ENCODE data around the gene TTLL11. TPM values are rescaled to one million over a fixed set of nuclear protein-coding genes. Genes with fewer than 3 reads are reported as not detected.

Gene TTLL11
- total and polyA plus RNA-seq, 2 of the 8 experiments (the other 6 are each of a cell fraction or from before 2014, with no cell fraction given), result 0.56 to 0.80 TPM

DNA sequence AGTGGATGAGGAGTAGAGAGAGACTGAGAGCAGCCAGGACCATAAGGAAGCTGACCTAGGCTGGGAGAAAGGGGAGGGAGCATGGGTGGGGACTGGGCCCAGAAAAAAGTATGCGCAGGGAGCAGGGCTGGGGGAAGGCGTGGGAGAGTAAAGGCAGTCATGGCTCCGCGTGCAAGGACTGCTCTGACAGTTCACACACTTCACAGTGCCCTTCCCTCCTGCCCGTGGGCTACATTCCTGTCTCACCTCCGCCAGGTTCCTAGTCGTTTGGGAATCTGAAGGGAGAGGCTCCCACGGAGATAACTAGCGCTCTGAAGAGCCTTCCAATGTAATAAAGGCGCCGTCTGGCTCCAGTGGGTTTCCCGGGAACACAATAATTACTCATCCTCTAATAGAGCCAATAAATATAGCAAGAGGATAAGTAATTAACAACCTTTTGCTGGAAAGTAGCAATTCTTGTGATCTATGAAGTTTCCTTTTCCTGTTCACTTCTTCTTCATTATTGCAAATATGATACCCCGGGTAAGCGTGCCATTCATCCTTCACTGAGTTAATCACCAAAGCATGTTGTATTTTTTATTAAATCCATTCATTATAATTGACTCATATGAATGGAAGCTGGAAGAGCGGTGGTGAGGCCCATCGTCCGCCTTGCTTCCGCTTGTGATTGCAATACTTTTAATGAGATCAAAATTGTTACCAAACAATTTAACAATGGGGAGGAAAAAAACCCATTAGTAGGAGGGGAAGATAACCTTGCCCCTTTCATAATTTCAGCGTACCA, 39.3 kb downstream of the TTLL11 start (continued):
- TF ChIP-seq, protein P1, sequence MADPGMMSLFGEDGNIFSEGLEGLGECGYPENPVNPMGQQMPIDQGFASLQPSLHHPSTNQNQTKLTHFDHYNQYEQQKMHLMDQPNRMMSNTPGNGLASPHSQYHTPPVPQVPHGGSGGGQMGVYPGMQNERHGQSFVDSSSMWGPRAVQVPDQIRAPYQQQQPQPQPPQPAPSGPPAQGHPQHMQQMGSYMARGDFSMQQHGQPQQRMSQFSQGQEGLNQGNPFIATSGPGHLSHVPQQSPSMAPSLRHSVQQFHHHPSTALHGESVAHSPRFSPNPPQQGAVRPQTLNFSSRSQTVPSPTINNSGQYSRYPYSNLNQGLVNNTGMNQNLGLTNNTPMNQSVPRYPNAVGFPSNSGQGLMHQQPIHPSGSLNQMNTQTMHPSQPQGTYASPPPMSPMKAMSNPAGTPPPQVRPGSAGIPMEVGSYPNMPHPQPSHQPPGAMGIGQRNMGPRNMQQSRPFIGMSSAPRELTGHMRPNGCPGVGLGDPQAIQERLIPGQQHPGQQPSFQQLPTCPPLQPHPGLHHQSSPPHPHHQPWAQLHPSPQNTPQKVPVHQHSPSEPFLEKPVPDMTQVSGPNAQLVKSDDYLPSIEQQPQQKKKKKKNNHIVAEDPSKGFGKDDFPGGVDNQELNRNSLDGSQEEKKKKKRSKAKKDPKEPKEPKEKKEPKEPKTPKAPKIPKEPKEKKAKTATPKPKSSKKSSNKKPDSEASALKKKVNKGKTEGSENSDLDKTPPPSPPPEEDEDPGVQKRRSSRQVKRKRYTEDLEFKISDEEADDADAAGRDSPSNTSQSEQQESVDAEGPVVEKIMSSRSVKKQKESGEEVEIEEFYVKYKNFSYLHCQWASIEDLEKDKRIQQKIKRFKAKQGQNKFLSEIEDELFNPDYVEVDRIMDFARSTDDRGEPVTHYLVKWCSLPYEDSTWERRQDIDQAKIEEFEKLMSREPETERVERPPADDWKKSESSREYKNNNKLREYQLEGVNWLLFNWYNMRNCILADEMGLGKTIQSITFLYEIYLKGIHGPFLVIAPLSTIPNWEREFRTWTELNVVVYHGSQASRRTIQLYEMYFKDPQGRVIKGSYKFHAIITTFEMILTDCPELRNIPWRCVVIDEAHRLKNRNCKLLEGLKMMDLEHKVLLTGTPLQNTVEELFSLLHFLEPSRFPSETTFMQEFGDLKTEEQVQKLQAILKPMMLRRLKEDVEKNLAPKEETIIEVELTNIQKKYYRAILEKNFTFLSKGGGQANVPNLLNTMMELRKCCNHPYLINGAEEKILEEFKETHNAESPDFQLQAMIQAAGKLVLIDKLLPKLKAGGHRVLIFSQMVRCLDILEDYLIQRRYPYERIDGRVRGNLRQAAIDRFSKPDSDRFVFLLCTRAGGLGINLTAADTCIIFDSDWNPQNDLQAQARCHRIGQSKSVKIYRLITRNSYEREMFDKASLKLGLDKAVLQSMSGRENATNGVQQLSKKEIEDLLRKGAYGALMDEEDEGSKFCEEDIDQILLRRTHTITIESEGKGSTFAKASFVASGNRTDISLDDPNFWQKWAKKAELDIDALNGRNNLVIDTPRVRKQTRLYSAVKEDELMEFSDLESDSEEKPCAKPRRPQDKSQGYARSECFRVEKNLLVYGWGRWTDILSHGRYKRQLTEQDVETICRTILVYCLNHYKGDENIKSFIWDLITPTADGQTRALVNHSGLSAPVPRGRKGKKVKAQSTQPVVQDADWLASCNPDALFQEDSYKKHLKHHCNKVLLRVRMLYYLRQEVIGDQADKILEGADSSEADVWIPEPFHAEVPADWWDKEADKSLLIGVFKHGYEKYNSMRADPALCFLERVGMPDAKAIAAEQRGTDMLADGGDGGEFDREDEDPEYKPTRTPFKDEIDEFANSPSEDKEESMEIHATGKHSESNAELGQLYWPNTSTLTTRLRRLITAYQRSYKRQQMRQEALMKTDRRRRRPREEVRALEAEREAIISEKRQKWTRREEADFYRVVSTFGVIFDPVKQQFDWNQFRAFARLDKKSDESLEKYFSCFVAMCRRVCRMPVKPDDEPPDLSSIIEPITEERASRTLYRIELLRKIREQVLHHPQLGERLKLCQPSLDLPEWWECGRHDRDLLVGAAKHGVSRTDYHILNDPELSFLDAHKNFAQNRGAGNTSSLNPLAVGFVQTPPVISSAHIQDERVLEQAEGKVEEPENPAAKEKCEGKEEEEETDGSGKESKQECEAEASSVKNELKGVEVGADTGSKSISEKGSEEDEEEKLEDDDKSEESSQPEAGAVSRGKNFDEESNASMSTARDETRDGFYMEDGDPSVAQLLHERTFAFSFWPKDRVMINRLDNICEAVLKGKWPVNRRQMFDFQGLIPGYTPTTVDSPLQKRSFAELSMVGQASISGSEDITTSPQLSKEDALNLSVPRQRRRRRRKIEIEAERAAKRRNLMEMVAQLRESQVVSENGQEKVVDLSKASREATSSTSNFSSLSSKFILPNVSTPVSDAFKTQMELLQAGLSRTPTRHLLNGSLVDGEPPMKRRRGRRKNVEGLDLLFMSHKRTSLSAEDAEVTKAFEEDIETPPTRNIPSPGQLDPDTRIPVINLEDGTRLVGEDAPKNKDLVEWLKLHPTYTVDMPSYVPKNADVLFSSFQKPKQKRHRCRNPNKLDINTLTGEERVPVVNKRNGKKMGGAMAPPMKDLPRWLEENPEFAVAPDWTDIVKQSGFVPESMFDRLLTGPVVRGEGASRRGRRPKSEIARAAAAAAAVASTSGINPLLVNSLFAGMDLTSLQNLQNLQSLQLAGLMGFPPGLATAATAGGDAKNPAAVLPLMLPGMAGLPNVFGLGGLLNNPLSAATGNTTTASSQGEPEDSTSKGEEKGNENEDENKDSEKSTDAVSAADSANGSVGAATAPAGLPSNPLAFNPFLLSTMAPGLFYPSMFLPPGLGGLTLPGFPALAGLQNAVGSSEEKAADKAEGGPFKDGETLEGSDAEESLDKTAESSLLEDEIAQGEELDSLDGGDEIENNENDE (IDR thresholded peaks at IDR 0.05; ENCODE audit: insufficient replicate concordance, low read length), result no peak
- TF ChIP-seq TEAD4 (IDR thresholded peaks at IDR 0.05; ENCODE audit: low read depth, low read length), result no peak
- TF ChIP-seq CBX8 (IDR thresholded peaks at IDR 0.05; ENCODE audit: borderline replicate concordance, low read depth, low read length), result no peak
- no peak for TF ChIP-seq CTBP2 (IDR thresholded peaks at IDR 0.05; ENCODE audit: borderline replicate concordance, insufficient read depth, insufficient read length, low read length)
- no peak for TF ChIP-seq TCF12 (IDR thresholded peaks at IDR 0.05; ENCODE audit: low read depth, low read length)
- TF ChIP-seq GABPA (IDR thresholded peaks at IDR 0.05; ENCODE audit: borderline replicate concordance, insufficient read depth, low read length), result no peak
- no peak for TF ChIP-seq FOSL1 (IDR thresholded peaks at IDR 0.05; ENCODE audit: insufficient read depth, low read depth, low read length)
- no peak for TF ChIP-seq HDAC2 (IDR thresholded peaks at IDR 0.05; ENCODE audit: borderline replicate concordance in 1 of 2, low read depth in 2 of 2, low read length in 2 of 2)
- no peak for TF ChIP-seq RNF2 (IDR thresholded peaks at IDR 0.05; ENCODE audit: borderline replicate concordance, low read depth, low read length, missing control alignments, poor library complexity, severe bottlenecking)

Data from H1 (cell line).